ENCODE measurements around the gene IKBKE. TPM values are rescaled to one million over a fixed set of nuclear protein-coding genes. Genes with fewer than 3 reads are reported as not detected.
A peak's percentile ranks its signal among the peaks of the same experiment; 100 is the strongest.

IKBKE gene
- total and polyA plus RNA-seq, 11 donors, result 0.27 to 10.8 (median 1.1) TPM

GRCh38 chr1:206493279-206493678 lies 23.0 kb downstream of the IKBKE start:
- Histone ChIP-seq H3K4me1 (peaks cover 6 to 37% (median 22%) of the 10 kb centered on the region in 12 donors), H3K27me3 (no peaks in the 10 kb centered on the region), H3K9me3 (no peaks in the 10 kb centered on the region), H3K36me3 (peaks cover 0 to 64% (median 0%) of the 10 kb centered on the region in 9 donors), H3K27ac (no peak overlapping the region), H3K4me3 (no peak overlapping the region)
- DNase-seq (no peak), ATAC-seq (no peak)
- 91 to 96% (median 95%) methylated on average over 8 to 9 of the region's 9 CpGs for WGBS, 4 donors
- intact Hi-C loops (cut with DNase I), result loop anchor here in 9 of 10 donors (2.0 to 10.0 kb wide), 8 partner anchors 49 to 492 kb away; no protein-coding TSS in a partner anchor
- TF ChIP-seq, protein P1, sequence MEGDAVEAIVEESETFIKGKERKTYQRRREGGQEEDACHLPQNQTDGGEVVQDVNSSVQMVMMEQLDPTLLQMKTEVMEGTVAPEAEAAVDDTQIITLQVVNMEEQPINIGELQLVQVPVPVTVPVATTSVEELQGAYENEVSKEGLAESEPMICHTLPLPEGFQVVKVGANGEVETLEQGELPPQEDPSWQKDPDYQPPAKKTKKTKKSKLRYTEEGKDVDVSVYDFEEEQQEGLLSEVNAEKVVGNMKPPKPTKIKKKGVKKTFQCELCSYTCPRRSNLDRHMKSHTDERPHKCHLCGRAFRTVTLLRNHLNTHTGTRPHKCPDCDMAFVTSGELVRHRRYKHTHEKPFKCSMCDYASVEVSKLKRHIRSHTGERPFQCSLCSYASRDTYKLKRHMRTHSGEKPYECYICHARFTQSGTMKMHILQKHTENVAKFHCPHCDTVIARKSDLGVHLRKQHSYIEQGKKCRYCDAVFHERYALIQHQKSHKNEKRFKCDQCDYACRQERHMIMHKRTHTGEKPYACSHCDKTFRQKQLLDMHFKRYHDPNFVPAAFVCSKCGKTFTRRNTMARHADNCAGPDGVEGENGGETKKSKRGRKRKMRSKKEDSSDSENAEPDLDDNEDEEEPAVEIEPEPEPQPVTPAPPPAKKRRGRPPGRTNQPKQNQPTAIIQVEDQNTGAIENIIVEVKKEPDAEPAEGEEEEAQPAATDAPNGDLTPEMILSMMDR (IDR thresholded peaks at IDR 0.05), result no peak
- no peak for TF ChIP-seq POLR2A (IDR thresholded peaks at IDR 0.05)

DNA sequence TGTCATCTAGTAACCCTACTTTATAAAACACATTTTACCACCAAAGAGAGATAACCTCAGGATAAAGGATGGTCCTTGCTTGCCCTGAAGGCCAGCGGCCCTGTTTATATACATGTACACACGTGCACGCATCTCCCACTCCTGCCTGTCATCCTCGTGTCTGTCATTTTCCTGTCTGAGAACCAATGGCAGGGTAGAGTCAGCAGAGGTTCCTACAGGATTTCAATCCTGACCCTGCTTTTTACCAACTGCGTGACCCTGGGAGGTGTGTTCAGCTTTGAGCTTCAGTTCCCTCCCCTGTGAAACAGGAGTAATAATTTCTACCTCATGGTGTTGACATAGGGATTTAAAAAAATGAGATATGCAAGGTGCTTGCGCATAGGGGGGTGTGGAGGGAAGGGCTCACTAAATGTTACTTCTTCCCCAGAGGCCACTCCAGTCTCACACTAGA lies 24.8 kb downstream of the IKBKE start:
- Histone ChIP-seq H3K27ac (peak overlapping the region in 2 of 12 donors; percentile 9 to 49), H3K4me3 (no peak overlapping the region), H3K36me3 (peaks cover 0 to 58% (median 0%) of the 10 kb centered on the region in 9 donors), H3K9me3 (no peaks in the 10 kb centered on the region), H3K4me1 (peaks cover 6 to 35% (median 21%) of the 10 kb centered on the region in 12 donors), H3K27me3 (no peaks in the 10 kb centered on the region)
- DNase-seq (no peak), ATAC-seq (no peak)
- WGBS, 4 donors, result 76 to 83% (median 81%) methylated on average over 6 of the region's 6 CpGs
- intact Hi-C loops (cut with DNase I), result loop anchor here in 5 of 10 donors (5.0 to 10.0 kb wide), 5 partner anchors 42 to 490 kb away; no protein-coding TSS in a partner anchor
- TF ChIP-seq, protein P1 (IDR thresholded peaks at IDR 0.05), result no peak
- no peak for TF ChIP-seq POLR2A (IDR thresholded peaks at IDR 0.05)

DNA sequence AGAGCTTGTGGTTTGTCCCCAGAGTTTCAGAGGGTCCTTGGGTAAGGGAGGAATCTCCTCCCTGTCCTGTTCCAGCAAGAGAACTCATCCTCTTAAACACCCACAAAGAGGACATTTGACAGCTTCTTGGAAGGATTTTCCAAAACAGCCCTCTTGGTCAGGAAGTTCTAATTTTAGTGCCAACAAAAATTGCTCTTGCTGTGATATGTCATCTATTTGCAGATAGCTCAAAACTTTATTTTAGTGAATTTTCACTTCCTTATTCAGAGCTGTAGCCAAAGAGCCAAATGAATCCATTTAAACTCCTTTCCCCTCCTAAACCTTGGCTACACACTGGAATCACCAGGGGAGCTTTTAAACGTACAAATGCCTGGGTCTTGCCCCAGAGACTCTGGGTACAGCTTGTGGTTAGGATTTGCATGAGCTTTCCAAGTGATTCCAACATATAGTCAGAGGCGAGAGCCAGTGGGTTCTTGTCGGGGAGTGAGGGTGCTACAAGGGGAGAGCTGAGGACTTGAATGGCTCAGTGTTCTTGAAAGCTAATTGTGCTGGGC lies 25.3 kb downstream of the IKBKE start:
- H3K9me3 ChIP-seq, result no peaks in the 10 kb centered on the region
- H3K4me3 ChIP-seq, result no peak overlapping the region
- peak overlapping the region in 5 of 12 donors; percentile 3 to 49 (median 8) for H3K27ac ChIP-seq
- DNase-seq, result peak in 1 of 5 donors; percentile 1
- intact Hi-C loops (cut with DNase I), result loop anchor here in 5 of 10 donors (5.0 to 10.0 kb wide), 5 partner anchors 42 to 489 kb away; no protein-coding TSS in a partner anchor
- peaks cover 0 to 54% (median 0%) of the 10 kb centered on the region in 9 donors for H3K36me3 ChIP-seq
- H3K4me1 ChIP-seq, result peaks cover 6 to 30% (median 17%) of the 10 kb centered on the region in 12 donors
- peak in 1 of 4 donors; percentile 25 for ATAC-seq
- H3K27me3 ChIP-seq, result no peaks in the 10 kb centered on the region
- TF ChIP-seq, protein P1 (IDR thresholded peaks at IDR 0.05), result no peak
- no peak for TF ChIP-seq POLR2A (IDR thresholded peaks at IDR 0.05)
- 53 to 68% (median 62%) methylated on average over 3 of the region's 3 CpGs for WGBS, 4 donors

- ATAC-seq, result peak in 2 of 4 donors; percentile 24
- H3K27ac ChIP-seq, result peak overlapping the region in 2 of 12 donors; percentile 37 to 49
- TF ChIP-seq POLR2A (IDR thresholded peaks at IDR 0.05), result no peak
- TF ChIP-seq, protein P1 (IDR thresholded peaks at IDR 0.05), result no peak
- H3K4me3 ChIP-seq, result no peak overlapping the region
- H3K36me3 ChIP-seq, result peaks cover 0 to 47% (median 0%) of the 10 kb centered on the region in 9 donors
- DNase-seq, result peak in 1 of 5 donors; percentile 28
- no peaks in the 10 kb centered on the region for H3K27me3 ChIP-seq
- 32 to 53% (median 46%) methylated on average over 6 of the region's 6 CpGs for WGBS, 4 donors
- intact Hi-C loops (cut with DNase I), result loop anchor here in 5 of 10 donors (5.0 to 10.0 kb wide), 5 partner anchors 41 to 489 kb away; no protein-coding TSS in a partner anchor
- peaks cover 6 to 37% (median 23%) of the 10 kb centered on the region in 12 donors for H3K4me1 ChIP-seq
- no peaks in the 10 kb centered on the region for H3K9me3 ChIP-seq
These were observed 26.0 kb downstream of the IKBKE start for GRCh38 chr1:206496131-206496793.

Measured in heart left ventricle (tissue), 16 donors.